ENCODE results near the gene TCL1B. TPM values are rescaled to one million over a fixed set of nuclear protein-coding genes. Genes with fewer than 3 reads are reported as not detected.

TCL1B gene
- total and polyA plus RNA-seq, 2 donors (not counting 1 experiment from before 2014, with no cell fraction given): 5.7 to 9.6 TPM

DNA sequence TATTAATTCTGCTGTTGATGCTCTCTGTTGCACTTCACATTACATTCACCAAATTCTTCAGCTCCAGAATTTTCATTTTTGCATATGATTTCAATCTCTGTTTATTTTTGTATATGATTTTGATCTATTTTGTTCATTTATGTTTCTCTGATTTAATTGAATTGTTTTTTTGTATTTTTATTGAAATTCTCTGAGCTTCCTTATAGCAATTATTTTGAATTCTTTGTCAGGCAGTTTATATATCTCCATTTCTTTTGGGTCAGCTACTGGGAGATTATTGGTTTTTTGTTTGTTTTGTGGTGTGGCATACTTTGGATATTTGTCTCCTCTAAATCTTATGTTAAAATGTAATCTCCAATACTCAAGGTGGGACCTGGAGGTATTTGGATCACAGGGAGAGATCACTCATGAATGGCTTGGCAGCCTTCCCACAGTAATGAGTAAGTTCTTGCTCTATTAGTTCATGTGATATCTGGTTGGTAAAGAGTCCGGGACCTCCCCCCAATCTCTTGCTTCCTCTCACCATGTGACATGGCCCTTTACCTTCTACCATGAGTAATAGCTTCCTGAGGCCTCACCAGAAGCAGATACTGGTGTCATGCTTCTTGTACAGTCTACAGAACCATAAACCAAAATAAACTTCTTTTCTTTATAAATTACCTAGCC lies 36.4 kb downstream of the TCL1B start:
- peaks cover 6% of the 10 kb centered on the region for H3K9me3 Mint-ChIP-seq (ENCODE audit: insufficient read depth)
- no peak overlapping the region for H2AFZ ChIP-seq (ENCODE audit: insufficient read depth, low read depth, low read length, poor library complexity, severe bottlenecking)
- no CpG with 5 or more reads among the region's 1 CpG for WGBS (ENCODE audit: insufficient coverage)
- H3K36me3 ChIP-seq (replicated peaks in 1 of 2; ENCODE audit: control extremely low read depth in 1 of 2, control insufficient read depth in 1 of 2, extremely low read depth in 1 of 2, insufficient read depth in 2 of 2, low read length in 1 of 2): peaks cover 4 to 6% of the 10 kb centered on the region in 2 experiments
- no peaks in the 10 kb centered on the region for H4K20me1 ChIP-seq (ENCODE audit: control insufficient read depth, insufficient read depth, low read length, poor library complexity, severe bottlenecking)
- ChIA-PET POLR2A (no interaction called here), CTCF (interaction anchor here (0.7 to 1.4 kb wide), 2 partner anchors 11 to 112 kb away, joined by 3 read pairs; no protein-coding TSS in a partner anchor)
- H3K9me3 ChIP-seq (ENCODE audit: control extremely low read depth in 1 of 3, control insufficient read depth in 2 of 3, insufficient read depth in 1 of 3, low read length in 2 of 3): peaks cover 0 to 10% (median 5%) of the 10 kb centered on the region in 3 donors
- H3K27ac ChIP-seq (ENCODE audit: low read length in 2 of 2): no peak overlapping the region
- peak overlapping the region in 1 of 5 experiments; percentile 7 for H3K4me3 ChIP-seq (ENCODE audit: control extremely low read depth in 1 of 5, extremely low read depth in 1 of 5, insufficient read depth in 1 of 5, low read depth in 2 of 5, low read length in 4 of 5)
- peak overlapping the region; percentile 21 for H3K27ac Mint-ChIP-seq
- DNase-seq (no peak), ATAC-seq (ENCODE audit: low read depth) (no peak)
- intact Hi-C loops (cut with micrococcal nuclease): no loop called here
- TF ChIP-seq CTCF (IDR thresholded peaks at IDR 0.05): no peak
- no peak for TF ChIP-seq EZH2 (IDR thresholded peaks at IDR 0.05; ENCODE audit: borderline replicate concordance, insufficient read depth, low read depth, low read length, poor library complexity, severe bottlenecking)
- H3K4me2 ChIP-seq (replicated peaks; ENCODE audit: low read depth, low read length, poor library complexity, severe bottlenecking): no peak overlapping the region
- H3K4me3 Mint-ChIP-seq: no peak overlapping the region
- H3K4me1 ChIP-seq (ENCODE audit: control insufficient read depth in 2 of 2, insufficient read depth in 2 of 2, low read length in 2 of 2): peaks cover 43 to 45% of the 10 kb centered on the region in 2 donors
- H3K27me3 ChIP-seq (replicated peaks in 1 of 4; ENCODE audit: control extremely low read depth in 1 of 4, control insufficient read depth in 3 of 4, insufficient read depth in 4 of 4, low read length in 3 of 4): no peaks in the 10 kb centered on the region
- H3K79me2 ChIP-seq (ENCODE audit: control insufficient read depth, insufficient read depth, low read length): peaks cover 83% of the 10 kb centered on the region
- H3K9ac ChIP-seq (ENCODE audit: low read length): no peak overlapping the region
- peaks cover 10% of the 10 kb centered on the region for H3K27me3 Mint-ChIP-seq
- H3K4me1 Mint-ChIP-seq: peaks cover 48% of the 10 kb centered on the region

Data from B cell (primary cell).